Tibial nerve (tissue), 4 donors: ENCODE data around the gene PRPSAP1.

ENCODE experiments used
- EP300 ChIP-seq, 2 donors: sonication (generic); formaldehyde crosslinking; IDR thresholded peaks; one replicate each; pipeline ENCODE4 v1.6.1; 2017; ENCODE audit warnings: antibody characterized with exemption in 2 of 2, mild to moderate bottlenecking in 1 of 2
- POLR2A ChIP-seq, 2 donors: fragments of 450-650 bp; IDR thresholded peaks; one replicate each; pipeline ENCODE4 v1.6.1; 2017; ENCODE audit warnings: antibody characterized with exemption in 2 of 2, mild to moderate bottlenecking in 2 of 2, moderate library complexity in 2 of 2
- TF ChIP-seq, protein P1 (sequence below), 5 experiments: fragments of 200-600 bp in 3 of 5; fragments of 450-650 bp in 2 of 5; sonication (generic) in 3 of 5; IDR thresholded peaks; one replicate each; pipeline ENCODE4 v1.5.1; 2016 to 2019; ENCODE audit warnings: antibody characterized with exemption in 5 of 5, mild to moderate bottlenecking in 3 of 5, moderate library complexity in 2 of 5

DNA sequence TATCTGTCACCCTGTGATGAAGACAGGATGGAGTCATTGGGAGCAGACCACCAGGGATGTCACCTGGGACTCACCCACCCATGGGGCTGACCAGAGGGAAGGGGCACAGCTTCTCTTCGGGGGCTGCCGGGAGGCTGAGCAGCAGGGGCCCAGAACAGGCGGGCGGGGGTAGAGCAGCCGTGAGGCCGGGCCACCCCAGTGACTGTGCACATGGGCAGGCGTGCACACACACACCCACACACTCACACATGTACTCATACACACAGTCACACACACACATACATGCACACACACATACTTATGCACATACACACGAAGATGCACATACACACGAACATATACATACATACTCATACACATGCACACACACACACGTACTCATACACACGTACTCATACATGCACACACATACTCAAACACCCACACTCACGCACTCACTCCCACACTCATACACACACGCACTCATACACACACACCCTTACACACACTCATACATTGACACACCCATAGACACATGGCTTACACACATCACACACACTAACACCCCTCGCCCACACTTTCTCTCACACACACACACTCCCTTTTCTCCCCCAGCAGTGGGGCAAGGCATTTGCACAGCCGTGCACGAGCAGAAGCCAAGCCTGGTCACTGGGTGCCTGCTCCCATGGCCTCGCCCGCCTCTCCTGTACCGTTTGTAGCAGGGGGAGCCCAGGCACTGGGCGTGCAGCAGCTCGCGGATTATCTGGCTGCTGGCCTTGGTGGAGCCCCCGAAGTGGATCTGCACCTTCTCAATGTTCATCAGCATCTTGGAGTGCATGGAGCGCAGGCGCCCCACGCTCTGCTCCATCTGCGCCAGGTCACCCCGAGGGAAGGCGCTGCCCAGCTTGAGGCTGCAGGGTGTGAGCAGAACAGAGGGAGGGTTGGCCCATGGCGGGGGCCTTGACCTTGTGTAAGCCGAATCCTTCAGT is 76.1 kb downstream of the PRPSAP1 start:
- TF ChIP-seq, protein P1, sequence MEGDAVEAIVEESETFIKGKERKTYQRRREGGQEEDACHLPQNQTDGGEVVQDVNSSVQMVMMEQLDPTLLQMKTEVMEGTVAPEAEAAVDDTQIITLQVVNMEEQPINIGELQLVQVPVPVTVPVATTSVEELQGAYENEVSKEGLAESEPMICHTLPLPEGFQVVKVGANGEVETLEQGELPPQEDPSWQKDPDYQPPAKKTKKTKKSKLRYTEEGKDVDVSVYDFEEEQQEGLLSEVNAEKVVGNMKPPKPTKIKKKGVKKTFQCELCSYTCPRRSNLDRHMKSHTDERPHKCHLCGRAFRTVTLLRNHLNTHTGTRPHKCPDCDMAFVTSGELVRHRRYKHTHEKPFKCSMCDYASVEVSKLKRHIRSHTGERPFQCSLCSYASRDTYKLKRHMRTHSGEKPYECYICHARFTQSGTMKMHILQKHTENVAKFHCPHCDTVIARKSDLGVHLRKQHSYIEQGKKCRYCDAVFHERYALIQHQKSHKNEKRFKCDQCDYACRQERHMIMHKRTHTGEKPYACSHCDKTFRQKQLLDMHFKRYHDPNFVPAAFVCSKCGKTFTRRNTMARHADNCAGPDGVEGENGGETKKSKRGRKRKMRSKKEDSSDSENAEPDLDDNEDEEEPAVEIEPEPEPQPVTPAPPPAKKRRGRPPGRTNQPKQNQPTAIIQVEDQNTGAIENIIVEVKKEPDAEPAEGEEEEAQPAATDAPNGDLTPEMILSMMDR (IDR thresholded peaks at IDR 0.05) = no peak
- no peak for TF ChIP-seq POLR2A (IDR thresholded peaks at IDR 0.05)
- TF ChIP-seq EP300 (IDR thresholded peaks at IDR 0.05) = no peak
